ENCODE data around the gene LRRC37A2. TPM values are rescaled to one million over a fixed set of nuclear protein-coding genes. Genes with fewer than 3 reads are reported as not detected.
"Not testable (repeated sequence)": the region's sequence is repeated elsewhere in the genome, so short reads cannot be mapped to it uniquely, and the experiment has no call there.

The LRRC37A2 gene
- total and polyA plus RNA-seq, 2 of the 13 experiments (the other 11 are each of a cell fraction or from before 2014, with no cell fraction given), result 3.4 to 4.1 TPM

DNA sequence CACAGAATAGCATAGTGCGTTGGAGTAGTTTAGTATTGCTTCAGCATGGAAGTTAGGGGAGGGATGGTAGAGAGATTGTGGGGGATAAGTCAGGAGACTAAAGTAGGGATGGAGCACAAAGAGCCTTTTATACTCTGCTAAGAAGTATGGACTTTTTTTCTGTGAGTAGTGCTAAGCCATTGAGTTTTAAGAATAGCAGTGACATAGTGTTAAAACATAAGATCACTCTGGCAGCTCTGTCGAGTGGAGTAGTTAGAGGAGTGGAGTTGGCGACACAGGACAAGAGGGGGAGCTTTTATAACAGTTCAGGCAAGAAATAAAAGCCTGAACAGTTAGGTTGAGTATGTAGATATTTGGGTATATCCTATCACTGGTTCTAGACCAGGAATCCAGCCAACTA is 33.4 kb upstream of the LRRC37A2 start:
- H2AFZ ChIP-seq (ENCODE audit: low read length); H3K4me1 ChIP-seq (ENCODE audit: insufficient read depth, low read length); ATAC-seq; H3K27ac ChIP-seq (ENCODE audit: extremely low read length, insufficient read depth, low read length); in situ Hi-C loops (cut with HindIII; ENCODE audit: extremely low pct_ligation_motif_present, low pct_unique_long_range_greater_than_20kb); POLR2A ChIA-PET; H3K4me3 ChIP-seq (replicated peaks in 1 of 3; ENCODE audit: insufficient read depth in 1 of 3, low read depth in 2 of 3, low read length in 3 of 3); H3K9ac ChIP-seq (ENCODE audit: insufficient read depth, low read depth, low read length); FAIRE-seq; CTCF ChIA-PET (ENCODE audit: low intra/inter-chr PET ratio, low total read pairs); H3K4me2 ChIP-seq (ENCODE audit: low read depth, low read length); BruUV-seq (replicated peaks); intact Hi-C loops (cut with micrococcal nuclease; ENCODE audit: unreplicated experiment); H3K79me2 ChIP-seq (ENCODE audit: insufficient read depth, low read length); H3K27me3 ChIP-seq (ENCODE audit: control insufficient read depth in 1 of 2, insufficient read depth in 2 of 2, low read length in 2 of 2); H3K36me3 ChIP-seq (replicated peaks in 1 of 2; ENCODE audit: control insufficient read depth in 1 of 2, insufficient read depth in 2 of 2, low read length in 2 of 2); H4K20me1 ChIP-seq (ENCODE audit: insufficient read depth, low read length); H3K9me3 ChIP-seq (ENCODE audit: low read length); DNase-seq (ENCODE audit: low spot score): not testable (repeated sequence)
- no CpG with 5 or more reads among the region's 3 CpGs for WGBS (ENCODE audit: low lambda C conversion rate)

DNA sequence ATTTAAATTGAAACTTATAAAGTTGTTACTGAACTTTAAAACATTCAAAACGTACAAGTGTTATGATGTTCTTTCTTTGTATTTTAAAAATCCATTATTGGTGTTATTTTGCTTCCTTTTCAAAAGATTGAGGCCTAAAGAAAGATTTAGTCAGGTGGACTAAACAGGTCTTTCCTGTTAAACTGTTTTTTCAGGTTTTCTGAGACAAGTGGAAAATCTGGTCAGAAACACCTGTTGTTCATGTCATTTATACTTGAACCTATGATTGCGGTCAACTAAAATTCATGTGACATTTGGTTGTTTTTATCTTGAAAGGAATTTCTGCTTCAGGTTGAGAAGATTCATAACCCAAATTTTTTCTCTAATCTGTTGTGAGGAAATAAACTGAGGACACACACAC is 31.0 kb upstream of the LRRC37A2 start:
- in situ Hi-C loops (cut with HindIII; ENCODE audit: extremely low pct_ligation_motif_present, low pct_unique_long_range_greater_than_20kb); H3K79me2 ChIP-seq (ENCODE audit: insufficient read depth, low read length); H3K4me1 ChIP-seq (ENCODE audit: insufficient read depth, low read length); H3K36me3 ChIP-seq (replicated peaks in 1 of 2; ENCODE audit: control insufficient read depth in 1 of 2, insufficient read depth in 2 of 2, low read length in 2 of 2); H3K27ac ChIP-seq (ENCODE audit: extremely low read length, insufficient read depth, low read length); H4K20me1 ChIP-seq (ENCODE audit: insufficient read depth, low read length); H3K4me3 ChIP-seq (replicated peaks in 1 of 3; ENCODE audit: insufficient read depth in 1 of 3, low read depth in 2 of 3, low read length in 3 of 3); intact Hi-C loops (cut with micrococcal nuclease; ENCODE audit: unreplicated experiment); POLR2A ChIA-PET; DNase-seq (ENCODE audit: low spot score); BruUV-seq (replicated peaks); H2AFZ ChIP-seq (ENCODE audit: low read length); CTCF ChIA-PET (ENCODE audit: low intra/inter-chr PET ratio, low total read pairs); ATAC-seq; H3K4me2 ChIP-seq (ENCODE audit: low read depth, low read length); H3K9me3 ChIP-seq (ENCODE audit: low read length); H3K27me3 ChIP-seq (ENCODE audit: control insufficient read depth in 1 of 2, insufficient read depth in 2 of 2, low read length in 2 of 2); H3K9ac ChIP-seq (ENCODE audit: insufficient read depth, low read depth, low read length): not testable (repeated sequence)
- peak; percentile 32 for FAIRE-seq
- WGBS (ENCODE audit: low lambda C conversion rate), result no CpG with 5 or more reads among the region's 2 CpGs

DNA sequence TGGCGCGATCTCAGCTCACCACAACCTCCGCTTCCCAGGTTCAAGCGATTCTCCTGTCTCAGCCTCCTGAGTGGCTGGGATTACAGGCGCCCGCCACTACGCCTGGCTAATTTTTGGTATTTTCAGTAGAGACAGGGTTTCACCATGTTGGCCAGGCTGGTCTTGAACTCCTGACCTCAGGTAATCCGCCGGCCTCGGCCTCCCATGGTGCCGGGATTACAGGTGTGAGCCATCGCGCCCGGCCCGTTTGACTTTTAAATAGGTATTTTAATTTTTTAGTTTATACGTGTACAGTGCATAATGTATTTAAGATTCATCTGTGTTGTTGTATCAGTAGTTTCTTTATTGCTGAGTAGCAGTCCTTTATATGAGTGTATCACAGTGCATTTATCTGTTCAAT is 20.2 kb upstream of the LRRC37A2 start:
- H4K20me1 ChIP-seq (ENCODE audit: insufficient read depth, low read length); H3K27ac ChIP-seq (ENCODE audit: extremely low read length, insufficient read depth, low read length); POLR2A ChIA-PET; DNase-seq (ENCODE audit: low spot score); CTCF ChIA-PET (ENCODE audit: low intra/inter-chr PET ratio, low total read pairs); H3K9ac ChIP-seq (ENCODE audit: insufficient read depth, low read depth, low read length); in situ Hi-C loops (cut with HindIII; ENCODE audit: extremely low pct_ligation_motif_present, low pct_unique_long_range_greater_than_20kb); H3K36me3 ChIP-seq (replicated peaks in 1 of 2; ENCODE audit: control insufficient read depth in 1 of 2, insufficient read depth in 2 of 2, low read length in 2 of 2); H3K79me2 ChIP-seq (ENCODE audit: insufficient read depth, low read length); BruUV-seq (replicated peaks); H3K9me3 ChIP-seq (ENCODE audit: low read length); H2AFZ ChIP-seq (ENCODE audit: low read length); H3K4me1 ChIP-seq (ENCODE audit: insufficient read depth, low read length); H3K4me2 ChIP-seq (ENCODE audit: low read depth, low read length); H3K4me3 ChIP-seq (replicated peaks in 1 of 3; ENCODE audit: insufficient read depth in 1 of 3, low read depth in 2 of 3, low read length in 3 of 3); H3K27me3 ChIP-seq (ENCODE audit: control insufficient read depth in 1 of 2, insufficient read depth in 2 of 2, low read length in 2 of 2); FAIRE-seq; intact Hi-C loops (cut with micrococcal nuclease; ENCODE audit: unreplicated experiment); ATAC-seq: not testable (repeated sequence)
- WGBS (ENCODE audit: low lambda C conversion rate), result 99% methylated on average over 14 of the region's 16 CpGs

DNA sequence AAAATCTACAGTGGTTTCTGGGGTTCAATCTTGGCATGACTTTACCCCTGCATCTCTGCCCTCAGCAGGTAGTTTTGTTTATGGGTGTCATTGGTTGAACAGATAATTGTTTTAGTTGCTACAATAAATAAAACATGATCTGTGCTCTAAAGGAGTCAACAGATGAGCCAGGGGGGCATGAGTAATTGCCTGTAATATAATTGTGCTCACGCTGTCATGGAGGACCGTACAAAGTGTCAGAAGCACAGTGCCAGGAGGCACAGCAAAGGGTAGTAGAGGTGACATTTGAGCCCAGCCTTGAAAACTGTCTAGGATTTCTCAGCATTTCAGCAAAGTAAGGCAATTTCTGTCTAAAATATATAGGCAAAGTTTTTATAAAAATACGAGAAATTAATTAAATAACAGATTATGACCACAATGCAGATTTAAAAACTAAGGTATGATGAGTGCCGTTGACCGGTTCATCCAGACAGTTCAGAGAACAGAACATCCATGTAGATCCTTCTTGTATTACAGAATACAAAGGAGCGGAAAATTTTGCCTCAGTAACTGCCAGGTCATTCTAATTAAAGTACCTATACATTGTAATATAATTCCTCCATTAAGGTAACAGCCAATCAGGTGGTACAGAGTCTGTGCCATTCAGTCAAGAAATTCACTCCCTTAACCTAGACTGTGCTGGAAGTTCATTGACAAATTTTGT is 12.7 kb upstream of the LRRC37A2 start:
- H2AFZ ChIP-seq (ENCODE audit: low read length); ATAC-seq; H3K9ac ChIP-seq (ENCODE audit: insufficient read depth, low read depth, low read length); CTCF ChIA-PET (ENCODE audit: low intra/inter-chr PET ratio, low total read pairs); H3K9me3 ChIP-seq (ENCODE audit: low read length); in situ Hi-C loops (cut with HindIII; ENCODE audit: extremely low pct_ligation_motif_present, low pct_unique_long_range_greater_than_20kb); H3K4me2 ChIP-seq (ENCODE audit: low read depth, low read length); H3K36me3 ChIP-seq (replicated peaks in 1 of 2; ENCODE audit: control insufficient read depth in 1 of 2, insufficient read depth in 2 of 2, low read length in 2 of 2); H4K20me1 ChIP-seq (ENCODE audit: insufficient read depth, low read length); H3K79me2 ChIP-seq (ENCODE audit: insufficient read depth, low read length); FAIRE-seq; DNase-seq (ENCODE audit: low spot score); H3K27me3 ChIP-seq (ENCODE audit: control insufficient read depth in 1 of 2, insufficient read depth in 2 of 2, low read length in 2 of 2); H3K4me3 ChIP-seq (replicated peaks in 1 of 3; ENCODE audit: insufficient read depth in 1 of 3, low read depth in 2 of 3, low read length in 3 of 3); intact Hi-C loops (cut with micrococcal nuclease; ENCODE audit: unreplicated experiment); H3K27ac ChIP-seq (ENCODE audit: extremely low read length, insufficient read depth, low read length); H3K4me1 ChIP-seq (ENCODE audit: insufficient read depth, low read length); BruUV-seq (replicated peaks): not testable (repeated sequence)
- POLR2A ChIA-PET, result interaction anchor here (0.6 kb wide), 1 partner anchor 408 kb away, joined by 4 read pairs; no protein-coding TSS in a partner anchor
- no CpG with 5 or more reads among the region's 6 CpGs for WGBS (ENCODE audit: low lambda C conversion rate)

Data from HepG2 (cell line).